Panc1 (cell line): ENCODE data around the gene SARDH.

Source experiments
- CTCF ChIP-seq: fragments of 450-650 bp; IDR thresholded peaks from 2 replicates; pipeline ENCODE4 v1.5.1; 2017; ENCODE audit warnings: mild to moderate bottlenecking
- POLR2AphosphoS5 ChIP-seq: IDR thresholded peaks from 2 replicates; pipeline ENCODE4 v1.6.1; 2012; ENCODE audit warnings: mild to moderate bottlenecking, low read depth, low read length, moderate library complexity
- SIN3A ChIP-seq: IDR thresholded peaks from 2 replicates; pipeline ENCODE4 v1.6.1; 2012; ENCODE audit warnings: low read depth, mild to moderate bottlenecking, low read length, moderate library complexity, borderline replicate concordance; ENCODE audit not compliant: insufficient read depth
- TCF7L2 ChIP-seq: IDR thresholded peaks from 2 replicates; pipeline ENCODE4 v1.6.1; 2011; ENCODE audit warnings: mild to moderate bottlenecking, low read depth, low read length, inconsistent platforms

- TF ChIP-seq SIN3A (no peak), CTCF (no peak), POLR2AphosphoS5 (no peak), TCF7L2 (no peak)
These were observed 20.8 kb downstream of the SARDH start for GRCh38 chr9:133717113-133718031.
